HG03469 (cell line): ENCODE measurements around the gene IER5L.
"Not testable (repeated sequence)": the region's sequence is repeated elsewhere in the genome, so short reads cannot be mapped to it uniquely, and the experiment has no call there.

ENCODE experiments used
- ATAC-seq: cut with Tn5 transposase; IDR thresholded peaks from one replicate; pipeline ENCODE4 v1.9.1; 2021; ENCODE audit warnings: mild to moderate bottlenecking, moderate library complexity, moderate number of reproducible peaks; ENCODE audit not compliant: unreplicated experiment

Gene IER5L

DNA sequence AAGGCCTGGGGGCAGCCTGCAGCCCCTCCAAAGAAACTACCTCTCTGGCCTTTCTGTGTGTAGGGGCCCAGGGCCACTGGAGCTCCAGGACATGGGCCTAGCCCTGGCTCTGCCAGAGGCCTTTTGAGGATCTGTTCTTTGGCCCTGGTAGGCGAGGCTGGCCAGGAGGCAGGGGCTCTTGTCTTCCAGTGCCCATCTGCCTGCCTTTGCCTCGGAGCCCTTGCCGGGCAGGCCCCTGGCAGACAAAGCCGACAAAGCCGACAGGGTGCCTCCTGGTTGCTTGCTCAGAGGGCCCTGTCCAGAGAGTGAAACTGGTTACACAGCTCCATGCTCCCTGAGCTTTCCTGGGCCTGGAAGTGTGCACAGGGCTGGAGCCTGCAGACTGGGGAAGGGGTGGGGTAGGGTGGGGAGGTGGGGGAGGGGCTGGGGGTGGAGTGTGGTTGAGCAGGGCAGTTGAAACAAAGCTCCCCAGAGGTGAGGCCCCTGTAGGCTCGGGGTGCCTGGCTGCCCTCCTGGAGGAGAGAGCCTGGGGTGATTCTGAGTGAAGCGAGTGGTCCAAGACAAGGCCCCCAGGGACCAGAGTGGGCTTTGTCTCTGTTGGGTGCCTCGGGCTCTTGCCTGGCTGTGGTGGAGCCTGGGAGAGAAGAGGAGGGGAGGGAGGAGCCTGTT lies 37.5 kb downstream of the IER5L start:
- no peak for ATAC-seq

DNA sequence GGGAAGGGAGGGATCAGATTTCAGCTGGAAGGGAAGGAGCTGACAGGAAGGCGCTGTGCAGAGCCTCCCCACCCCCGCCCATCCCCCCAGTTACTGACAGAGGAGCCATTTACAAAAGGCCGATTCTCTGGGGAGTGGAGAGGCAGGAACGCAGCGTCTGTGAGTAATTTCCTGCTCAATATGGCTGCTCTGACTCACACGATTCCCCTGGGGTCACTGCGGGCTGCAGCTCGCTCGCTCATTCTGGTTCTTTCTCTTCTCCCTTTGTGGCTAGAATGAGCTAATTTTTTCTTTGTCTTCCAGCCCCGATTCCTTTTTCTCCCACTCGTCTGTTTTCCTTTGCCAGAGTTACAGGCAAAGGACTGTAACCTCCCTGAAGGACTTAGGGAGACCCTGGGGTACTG lies 38.1 kb downstream of the IER5L start:
- peak; percentile 51 for ATAC-seq

DNA sequence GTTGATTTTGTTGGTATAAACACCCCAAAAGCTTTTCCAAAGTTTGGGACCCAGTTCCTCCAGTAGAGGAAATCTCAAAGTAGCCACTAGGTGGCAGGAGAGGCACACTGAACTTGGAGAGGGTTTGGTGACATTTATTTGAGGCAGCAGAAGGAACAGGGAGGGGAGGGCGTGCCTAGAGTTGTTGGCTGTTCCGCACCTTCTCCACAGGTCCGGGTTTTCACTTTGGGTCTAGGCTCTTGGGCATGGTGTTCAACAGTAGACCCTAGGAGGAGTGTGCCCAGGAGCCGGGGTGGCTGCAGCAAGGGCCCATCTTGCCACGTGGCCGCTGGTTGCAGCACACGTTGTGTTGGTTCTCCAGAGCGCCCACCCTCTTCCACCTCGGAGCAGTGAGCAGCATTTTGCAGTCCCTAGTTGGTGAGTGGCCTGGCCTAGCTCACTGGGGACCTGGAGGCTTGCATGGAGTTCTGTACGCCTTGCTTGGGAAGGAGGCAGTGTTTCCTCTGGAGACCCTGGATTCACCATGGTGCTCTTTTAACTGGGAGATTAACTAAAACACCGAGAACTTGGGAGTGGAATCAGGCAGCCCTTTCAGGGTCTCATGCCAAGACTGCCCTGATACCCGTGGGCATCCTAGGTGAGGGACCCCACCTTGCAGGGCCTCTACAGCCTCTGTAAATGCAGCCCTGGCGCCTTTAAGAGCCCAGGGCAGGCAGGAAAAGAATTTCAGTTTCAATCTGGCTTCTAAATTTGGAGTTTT lies 38.6 kb downstream of the IER5L start:
- ATAC-seq: no peak

DNA sequence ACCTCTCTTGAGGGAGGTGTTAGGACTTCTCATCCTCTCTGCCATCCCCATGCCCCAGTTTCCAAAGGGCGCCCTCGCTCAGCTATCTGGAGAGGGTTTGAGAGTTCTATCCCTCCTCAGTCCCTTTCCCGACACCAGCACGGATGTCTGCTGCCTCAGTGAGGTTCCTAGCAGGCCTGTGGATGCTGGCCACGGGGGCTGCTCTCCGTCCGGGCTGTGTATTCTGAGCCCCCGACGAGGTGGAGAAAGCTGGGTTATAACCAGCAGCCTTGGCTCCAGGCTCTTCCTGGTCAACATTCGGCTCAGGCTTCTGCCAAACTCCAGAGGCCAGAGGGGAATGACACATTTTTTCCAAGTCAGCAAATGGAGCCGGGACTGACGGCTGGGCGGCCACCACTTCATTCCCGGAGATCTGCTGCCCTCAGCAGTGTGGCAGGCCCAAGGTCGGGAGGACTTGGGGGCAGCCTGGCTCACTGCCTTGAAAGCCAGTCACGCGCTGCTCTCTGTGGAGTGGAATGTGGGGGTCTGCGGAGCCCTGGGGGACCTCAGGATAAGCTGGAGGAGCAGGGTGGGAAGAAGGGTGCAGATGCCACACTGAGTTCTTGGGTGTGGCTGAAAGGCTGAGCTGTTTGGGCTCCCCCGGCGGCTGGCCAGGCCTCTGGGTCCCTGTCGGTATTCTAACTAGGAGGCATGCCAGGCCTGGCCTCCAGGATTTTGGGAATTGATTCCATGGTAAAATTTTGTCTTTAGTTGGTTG lies 39.4 kb downstream of the IER5L start:
- ATAC-seq: no peak

DNA sequence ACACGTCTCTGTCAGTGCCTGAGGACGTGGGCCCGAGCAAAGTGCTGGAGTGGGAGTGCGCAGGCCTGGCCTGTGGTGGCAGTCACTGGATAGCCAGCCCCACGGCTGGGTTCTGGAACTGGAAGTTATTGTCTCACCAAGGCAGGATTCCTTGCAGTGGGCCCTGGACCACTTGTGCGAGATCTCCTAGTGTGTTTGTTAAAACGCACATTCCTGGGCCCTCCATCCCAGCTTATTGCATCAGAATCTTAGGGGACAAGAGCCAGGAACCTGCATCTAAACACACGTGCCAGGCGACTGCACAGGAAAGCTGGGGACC lies 40.0 kb downstream of the IER5L start:
- ATAC-seq: no peak

DNA sequence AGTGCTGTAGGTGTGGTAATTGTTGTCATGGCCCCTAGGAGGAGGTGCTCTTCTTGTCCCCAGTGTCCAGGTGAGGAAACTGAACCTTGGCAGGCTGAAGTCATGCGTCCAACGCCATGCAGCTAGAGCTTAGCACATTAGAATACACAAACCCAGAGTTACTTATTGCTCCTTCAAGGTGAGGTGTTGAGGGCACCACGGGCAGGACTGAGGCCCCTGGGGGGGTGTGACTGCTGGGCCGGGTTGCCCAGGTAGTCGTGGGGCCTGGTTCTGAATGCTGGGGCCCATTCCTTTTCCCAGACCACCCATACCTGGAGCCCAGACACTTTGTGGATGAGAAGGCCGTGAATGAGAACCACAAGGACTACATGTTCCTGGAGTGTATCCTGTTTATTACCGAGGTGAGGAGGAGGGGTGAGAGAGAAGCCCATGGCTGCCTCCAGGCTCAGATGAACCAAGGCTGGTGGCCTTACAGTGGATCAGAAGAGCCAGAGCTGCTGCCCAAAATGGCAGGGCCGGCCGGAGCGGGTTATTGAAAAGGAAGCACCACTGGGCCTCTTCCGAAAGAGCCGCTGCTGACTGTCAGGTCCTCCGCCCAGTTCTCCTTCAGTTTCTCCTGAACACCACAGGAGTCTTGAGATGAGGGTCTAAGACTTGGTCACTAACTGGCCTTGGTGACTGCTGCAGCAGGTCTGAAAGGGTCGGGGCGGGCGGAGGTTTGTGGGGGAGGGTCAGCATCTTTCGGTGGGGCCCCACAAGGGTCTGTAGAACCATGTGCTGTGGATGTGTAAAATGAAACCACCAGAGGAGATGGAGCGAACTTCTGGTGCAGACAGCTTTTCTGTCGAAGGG lies 40.5 kb downstream of the IER5L start:
- no peak for ATAC-seq

DNA sequence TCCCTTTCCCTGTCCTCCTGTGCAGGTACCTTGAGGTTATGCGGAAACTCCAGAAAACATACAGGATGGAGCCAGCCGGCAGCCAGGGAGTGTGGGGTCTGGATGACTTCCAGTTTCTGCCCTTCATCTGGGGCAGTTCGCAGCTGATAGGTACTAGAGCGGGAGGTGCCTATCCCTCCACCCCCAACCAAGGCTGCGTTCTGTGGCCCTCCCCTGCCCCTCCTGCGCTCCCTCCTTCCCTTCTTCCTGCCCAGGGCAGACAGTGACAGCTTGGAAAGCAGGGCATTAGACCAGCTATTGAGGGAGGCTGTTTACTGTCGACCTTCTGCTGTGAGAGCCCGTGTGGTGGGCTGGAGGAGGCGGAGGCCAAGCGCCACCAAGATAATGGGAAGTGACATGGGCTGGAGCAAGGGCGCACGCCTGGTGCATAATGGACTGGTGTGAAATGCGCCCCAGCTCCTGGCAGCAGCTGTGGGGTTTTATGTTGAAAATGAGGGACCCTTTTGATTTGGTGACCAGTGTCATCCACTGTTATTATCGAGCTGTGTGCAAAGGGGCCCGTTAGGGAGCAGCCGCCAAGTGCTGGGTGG lies 41.5 kb downstream of the IER5L start:
- ATAC-seq: no peak

DNA sequence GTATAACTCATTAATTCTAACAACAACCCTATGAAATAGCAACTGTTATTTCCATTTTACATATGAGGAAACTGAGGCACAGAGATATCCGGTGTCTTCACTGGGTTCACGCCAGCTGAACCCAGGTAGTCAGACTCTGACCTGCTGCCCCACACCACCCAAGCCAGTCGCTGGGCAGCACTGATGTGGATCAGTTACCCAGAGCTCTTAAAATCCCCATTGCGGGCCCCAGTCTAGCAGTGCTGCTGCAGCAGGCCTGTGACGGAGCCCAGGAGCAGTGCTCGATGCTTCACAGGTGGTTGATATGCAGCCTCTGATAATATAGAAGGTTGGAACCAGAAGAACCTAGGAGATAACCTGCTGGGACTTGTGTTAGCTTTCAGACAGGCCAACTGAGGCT lies 42.6 kb downstream of the IER5L start:
- no peak for ATAC-seq

DNA sequence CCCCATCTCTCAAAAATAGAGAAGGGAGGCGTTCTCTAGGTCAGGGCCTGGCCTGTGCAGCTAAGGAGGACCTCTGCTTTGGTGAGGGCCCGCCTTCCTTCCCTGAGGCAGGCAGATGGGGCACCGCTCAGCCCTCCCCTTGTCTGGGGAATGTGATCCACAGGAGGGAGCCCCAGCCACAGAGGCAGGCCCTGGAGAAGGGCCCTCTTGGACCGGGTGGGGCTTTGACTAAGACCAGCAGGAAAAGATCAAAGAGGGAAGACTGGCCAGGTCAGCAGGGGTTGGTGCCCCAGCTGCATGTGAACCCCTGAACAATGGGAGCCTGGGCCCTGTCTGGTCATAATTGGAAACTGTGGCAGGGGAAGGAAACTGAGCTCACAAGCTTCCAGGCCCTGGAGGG lies 45.0 kb downstream of the IER5L start:
- ATAC-seq: no peak

DNA sequence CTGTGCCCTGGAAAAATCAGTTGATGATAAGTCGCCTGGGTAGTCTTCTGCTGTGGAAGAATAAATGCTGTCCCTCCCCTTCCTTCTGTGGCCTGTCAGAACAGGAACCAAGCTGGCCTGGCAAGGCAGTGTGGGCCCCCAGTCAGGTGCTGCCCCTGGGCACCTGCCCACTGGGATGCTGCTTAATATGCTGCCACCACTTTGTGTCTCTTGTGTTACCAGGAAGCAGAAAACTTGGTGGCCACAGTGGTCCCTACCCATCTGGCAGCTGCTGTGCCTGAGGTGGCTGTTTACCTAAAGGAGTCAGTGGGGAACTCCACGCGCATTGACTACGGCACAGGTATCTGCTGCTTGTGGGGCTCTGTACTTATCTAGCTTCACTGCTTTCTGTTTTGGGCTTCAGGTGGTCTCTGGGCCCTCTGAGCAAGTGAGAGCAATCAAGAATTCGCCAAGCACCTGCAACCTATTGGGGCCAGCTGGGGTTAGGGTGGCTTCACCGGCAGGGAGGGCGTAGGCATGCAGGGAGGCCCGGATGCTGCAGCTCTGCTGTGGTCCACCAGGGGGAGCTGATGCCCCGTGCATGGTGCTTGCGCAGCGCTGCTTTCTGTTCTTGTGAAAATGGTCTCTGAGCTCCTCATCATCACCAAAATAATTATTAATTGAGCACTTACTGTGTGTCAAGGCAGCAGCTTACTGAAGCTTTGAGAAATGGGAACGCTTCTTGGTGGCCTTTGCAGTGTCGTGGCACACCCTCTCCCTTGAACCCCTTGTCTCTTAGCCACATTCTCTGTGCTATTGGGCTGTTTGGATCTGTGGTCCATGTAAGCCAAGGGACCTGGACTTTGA lies 46.5 kb downstream of the IER5L start:
- no peak for ATAC-seq

DNA sequence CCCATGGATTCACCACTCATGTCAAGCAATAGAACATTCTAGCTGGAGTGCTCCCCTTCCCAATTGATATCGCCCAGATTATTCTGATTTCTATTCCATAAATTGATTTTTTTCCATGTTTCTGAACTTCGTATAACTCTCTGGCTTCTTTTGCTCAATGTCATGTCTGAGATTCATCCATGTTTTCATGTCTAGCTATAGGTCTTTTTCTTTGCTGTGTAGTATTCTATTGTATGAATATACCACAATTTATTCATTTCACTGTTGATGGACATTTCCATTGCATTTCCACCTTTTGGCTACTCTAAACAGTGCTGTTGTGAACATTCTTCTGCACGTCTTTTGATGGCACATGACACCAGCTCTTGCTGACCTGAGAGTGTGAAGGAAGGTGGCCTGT lies 47.3 kb downstream of the IER5L start:
- no peak for ATAC-seq

DNA sequence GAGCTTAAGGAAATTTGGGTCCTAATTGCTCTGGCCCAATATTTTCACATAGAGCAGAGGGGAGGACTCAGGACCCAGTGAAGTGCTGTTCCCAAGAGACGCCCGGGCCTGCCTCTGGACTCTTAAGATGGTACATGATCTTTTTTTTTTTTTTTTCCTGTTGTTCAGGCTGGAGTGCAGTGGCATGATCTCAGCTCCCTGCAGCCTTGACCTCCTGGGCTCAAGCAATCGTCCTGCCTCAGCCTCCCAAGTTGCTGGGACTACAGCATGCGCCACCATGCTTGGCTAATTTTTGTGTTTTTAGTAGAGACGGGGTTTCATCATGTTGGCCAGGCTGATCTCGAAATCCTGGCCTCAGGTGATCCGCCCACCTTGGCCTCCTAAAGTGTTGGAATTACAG lies 47.8 kb downstream of the IER5L start:
- not testable (repeated sequence) for ATAC-seq

DNA sequence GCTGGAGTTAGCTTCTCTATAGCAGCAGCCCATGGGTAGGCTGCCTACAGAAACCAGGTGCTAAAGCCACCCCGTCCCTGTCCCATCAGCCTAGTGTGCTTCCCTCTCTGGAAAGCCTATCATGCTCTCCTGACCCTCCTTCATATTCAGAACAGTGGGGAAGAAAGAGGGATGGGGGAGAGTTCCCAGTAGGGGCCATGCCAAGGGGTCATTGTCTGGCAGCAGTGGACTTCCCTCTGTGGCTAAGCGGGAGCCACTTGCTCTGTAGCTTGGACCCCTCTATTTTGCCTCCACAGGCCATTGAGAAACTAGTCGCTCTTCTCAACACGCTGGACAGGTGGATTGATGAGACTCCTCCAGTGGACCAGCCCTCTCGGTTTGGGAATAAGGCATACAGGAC lies 49.4 kb downstream of the IER5L start:
- no peak for ATAC-seq

DNA sequence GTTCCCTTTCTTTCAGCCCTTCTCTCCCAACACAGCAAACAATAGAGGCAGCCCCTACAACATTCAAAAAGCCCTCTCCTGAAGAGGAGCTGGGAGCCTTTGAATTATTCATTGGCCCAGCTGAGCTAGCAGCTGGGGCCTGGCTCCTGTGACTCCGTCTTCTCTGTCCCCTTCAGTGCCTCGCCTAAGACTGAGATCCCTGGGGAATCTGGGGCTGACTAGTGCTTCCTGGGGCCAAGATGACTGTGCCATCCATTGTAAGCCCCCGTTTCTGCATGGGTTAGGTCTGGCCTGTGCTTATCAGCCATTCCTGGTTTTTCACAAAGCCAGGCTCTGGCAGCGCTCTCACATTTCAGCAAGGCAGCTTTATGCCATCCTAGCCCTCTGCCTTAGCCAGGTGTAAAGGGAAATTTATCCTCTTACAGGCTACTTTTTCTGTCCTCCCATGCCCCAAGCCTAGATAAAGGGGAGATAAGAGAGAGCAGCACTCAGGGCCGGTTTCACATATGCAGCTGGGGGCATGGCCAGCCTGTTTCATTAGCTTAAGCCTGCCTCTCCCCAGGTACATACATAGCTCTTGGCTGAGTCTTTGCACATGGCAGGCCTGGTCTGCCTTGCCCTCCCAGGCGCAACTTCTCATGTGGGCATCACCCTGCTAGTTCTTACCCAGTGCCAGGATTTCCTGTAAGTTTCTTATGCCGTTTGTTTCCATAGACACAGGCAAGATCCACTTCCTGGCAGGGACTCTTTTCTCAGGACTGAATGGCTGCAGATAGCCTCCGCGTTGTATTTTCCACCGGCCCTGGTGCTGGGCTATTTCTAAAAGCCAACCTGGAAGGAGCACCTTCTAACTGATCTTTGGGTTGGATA lies 51.1 kb downstream of the IER5L start:
- no peak for ATAC-seq
